Neural progenitor cell (in vitro differentiated cells): ENCODE data around the gene MARCHF4.

Experiments
- EZH2 ChIP-seq: fragments of 200-600 bp; sonication (generic); IDR thresholded peaks from 2 replicates; pipeline ENCODE4 v1.6.1; 2017; ENCODE audit warnings: antibody characterized with exemption, mild to moderate bottlenecking, moderate library complexity
- EZH2phosphoT487 ChIP-seq: fragments of 200-600 bp; sonication (generic); IDR thresholded peaks from 2 replicates; pipeline ENCODE4 v1.6.1; 2017; ENCODE audit warnings: antibody characterized with exemption
- TF ChIP-seq, protein P1 (sequence below): fragments of 200-600 bp; sonication (generic); IDR thresholded peaks from 2 replicates; pipeline ENCODE4 v1.5.1; 2017; ENCODE audit warnings: antibody characterized with exemption, mild to moderate bottlenecking

DNA sequence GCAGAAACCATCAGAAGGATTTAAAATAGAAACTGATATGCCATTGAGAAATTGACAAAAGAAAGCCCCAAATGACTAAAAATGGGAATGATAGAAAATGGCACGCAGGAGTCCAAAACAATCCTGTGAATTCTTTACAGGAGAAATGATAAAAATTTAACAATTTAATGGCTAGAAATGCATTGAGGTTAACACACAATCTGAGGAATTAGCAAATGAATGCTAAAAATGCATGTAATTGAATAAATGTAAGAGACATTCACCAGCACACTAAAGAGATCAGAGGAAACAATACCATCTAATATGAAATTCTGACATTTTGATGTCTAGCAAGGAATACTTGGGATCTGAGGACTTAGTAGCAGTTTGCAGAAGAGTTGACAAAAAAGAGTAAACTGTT lies 37.0 kb downstream of the MARCHF4 start:
- TF ChIP-seq, protein P1, sequence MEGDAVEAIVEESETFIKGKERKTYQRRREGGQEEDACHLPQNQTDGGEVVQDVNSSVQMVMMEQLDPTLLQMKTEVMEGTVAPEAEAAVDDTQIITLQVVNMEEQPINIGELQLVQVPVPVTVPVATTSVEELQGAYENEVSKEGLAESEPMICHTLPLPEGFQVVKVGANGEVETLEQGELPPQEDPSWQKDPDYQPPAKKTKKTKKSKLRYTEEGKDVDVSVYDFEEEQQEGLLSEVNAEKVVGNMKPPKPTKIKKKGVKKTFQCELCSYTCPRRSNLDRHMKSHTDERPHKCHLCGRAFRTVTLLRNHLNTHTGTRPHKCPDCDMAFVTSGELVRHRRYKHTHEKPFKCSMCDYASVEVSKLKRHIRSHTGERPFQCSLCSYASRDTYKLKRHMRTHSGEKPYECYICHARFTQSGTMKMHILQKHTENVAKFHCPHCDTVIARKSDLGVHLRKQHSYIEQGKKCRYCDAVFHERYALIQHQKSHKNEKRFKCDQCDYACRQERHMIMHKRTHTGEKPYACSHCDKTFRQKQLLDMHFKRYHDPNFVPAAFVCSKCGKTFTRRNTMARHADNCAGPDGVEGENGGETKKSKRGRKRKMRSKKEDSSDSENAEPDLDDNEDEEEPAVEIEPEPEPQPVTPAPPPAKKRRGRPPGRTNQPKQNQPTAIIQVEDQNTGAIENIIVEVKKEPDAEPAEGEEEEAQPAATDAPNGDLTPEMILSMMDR, result no peak
- no peak for TF ChIP-seq EZH2
- no peak for TF ChIP-seq EZH2phosphoT487
